Femur (tissue), 1 donor: ENCODE results near the gene WSCD2.
A peak's percentile ranks its signal among the peaks of the same experiment; 100 is the strongest.
"Not testable (repeated sequence)": the region's sequence is repeated elsewhere in the genome, so short reads cannot be mapped to it uniquely, and the experiment has no call there.

ENCODE experiments used
- DNase-seq: peaks from one replicate; pipeline ENCODE4 v3.0.0-alpha.2; 2017

WSCD2 gene

GRCh38 chr12:108199106-108199505 is 70.0 kb downstream of the WSCD2 start:
- DNase-seq: no peak

- no peak for DNase-seq
These were observed 72.7 kb downstream of the WSCD2 start for GRCh38 chr12:108201808-108202207.

GRCh38 chr12:108204117-108204987 is 75.3 kb downstream of the WSCD2 start:
- DNase-seq: no peak

GRCh38 chr12:108205864-108206263 is 76.8 kb downstream of the WSCD2 start:
- DNase-seq: no peak

- no peak for DNase-seq
These were observed 79.0 kb downstream of the WSCD2 start for GRCh38 chr12:108207791-108208730.

GRCh38 chr12:108210001-108210400 is 80.9 kb downstream of the WSCD2 start:
- DNase-seq: no peak

- no peak for DNase-seq
These were observed 82.1 kb downstream of the WSCD2 start for GRCh38 chr12:108211157-108211556.

GRCh38 chr12:108213871-108214445 is 84.9 kb downstream of the WSCD2 start:
- DNase-seq: no peak

- peak; percentile 36 for DNase-seq
These were observed 85.4 kb downstream of the WSCD2 start for GRCh38 chr12:108214486-108214885.

- no peak for DNase-seq
These were observed 86.4 kb downstream of the WSCD2 start for GRCh38 chr12:108215458-108215857.

GRCh38 chr12:108218921-108219320 is 89.8 kb downstream of the WSCD2 start:
- no peak for DNase-seq

GRCh38 chr12:108225101-108225500 is 96.0 kb downstream of the WSCD2 start:
- DNase-seq: not testable (repeated sequence)

- DNase-seq: no peak
These were observed 97.8 kb downstream of the WSCD2 start for GRCh38 chr12:108226866-108227265.

- DNase-seq: no peak
These were observed 99.7 kb downstream of the WSCD2 start for GRCh38 chr12:108228746-108229145.

- DNase-seq: no peak
These were observed 102.2 kb downstream of the WSCD2 start for GRCh38 chr12:108231109-108231905.

GRCh38 chr12:108231909-108232434 is 102.9 kb downstream of the WSCD2 start:
- DNase-seq: no peak

GRCh38 chr12:108232565-108232964 is 103.5 kb downstream of the WSCD2 start:
- no peak for DNase-seq

GRCh38 chr12:108234158-108234557 is 105.1 kb downstream of the WSCD2 start:
- DNase-seq: no peak

- no peak for DNase-seq
These were observed 106.3 kb downstream of the WSCD2 start for GRCh38 chr12:108235197-108235984.

GRCh38 chr12:108235985-108236263 is 106.8 kb downstream of the WSCD2 start:
- DNase-seq: no peak

- DNase-seq: no peak
These were observed 107.3 kb downstream of the WSCD2 start for GRCh38 chr12:108236366-108236765.

GRCh38 chr12:108237272-108237671 is 108.2 kb downstream of the WSCD2 start:
- no peak for DNase-seq
